Colonic mucosa (tissue), 4 donors: ENCODE data around the gene F11. TPM values are rescaled to one million over a fixed set of nuclear protein-coding genes. Genes with fewer than 3 reads are reported as not detected.

Source experiments
- DNase-seq: peaks from one replicate; pipeline ENCODE4 v3.0.0-alpha.2; 2020
- H3K27ac ChIP-seq: fragments of 200-600 bp; one replicate; pipeline ENCODE4 v1.8.0; 2021
- H3K27me3 ChIP-seq: fragments of 200-600 bp; one replicate; pipeline ENCODE4 v1.8.0; 2021
- H3K36me3 ChIP-seq: fragments of 200-600 bp; one replicate; pipeline ENCODE4 v1.8.0; 2021
- H3K4me1 ChIP-seq: fragments of 200-600 bp; one replicate; pipeline ENCODE4 v1.8.0; 2021; ENCODE audit warnings: mild to moderate bottlenecking
- H3K4me3 ChIP-seq: fragments of 200-600 bp; one replicate; pipeline ENCODE4 v1.8.0; 2021
- H3K9ac ChIP-seq, 2 donors: one replicate each; pipeline ENCODE4 v1.7.0; 2013; ENCODE audit warnings: control low read depth in 2 of 2, low read depth in 2 of 2, low read length in 2 of 2
- H3K9me3 ChIP-seq: fragments of 200-600 bp; one replicate; pipeline ENCODE4 v1.8.0; 2021
- CTCF ChIP-seq: fragments of 200-600 bp; IDR thresholded peaks from one replicate; pipeline ENCODE4 v1.8.0; 2022; ENCODE audit warnings: antibody characterized with exemption, mild to moderate bottlenecking
- intact Hi-C: fragments of 100-400 bp; cut with DNase I; formaldehyde crosslinking; loops from one replicate; pipeline ENCODE4 v1.14.1; 2022
- total RNA-seq, 2 donors: library from RNA; stranded (reverse); fragmentation: NEBNext Ultra II Directional in 1 of 2; extraction: Animal tissue kit (Norgen Biotek cat#: 25700) in 1 of 2; gene quantifications; one replicate each; pipeline ENCODE4 v1.2.1, GENCODE V29; 2021
- donor health status: healthy.
- donor health status: DM: no; HTN: no; CAD: no.
- donor health status: DM: no; HTN: no; CAD: no.

F11 gene
- total RNA-seq, result under 1 TPM; 0.48 to 0.54 TPM

GRCh38 chr4:186265683-186266652 is at the start of gene F11:
Gene F11, plus strand, starts transcription at chr4:186266189. Its CDS starts 948 bp downstream, at chr4:186267137.
- H3K9me3 ChIP-seq, result no peaks in the 10 kb centered on the region
- no peak for DNase-seq
- intact Hi-C loops, result no loop called here
- H3K4me1 ChIP-seq, result no peaks in the 10 kb centered on the region
- H3K27me3 ChIP-seq, result no peaks in the 10 kb centered on the region
- H3K27ac ChIP-seq, result no peak within 1 kb of the TSS
- H3K4me3 ChIP-seq, result no peak within 1 kb of the TSS
- H3K9ac ChIP-seq, result no peak within 1 kb of the TSS
- TF ChIP-seq CTCF, result no peak
- no peaks in the 10 kb centered on the region for H3K36me3 ChIP-seq

- DNase-seq, result no peak
- Histone ChIP-seq H3K4me3 (no peak overlapping the region), H3K27ac (no peak overlapping the region), H3K9me3 (no peaks in the 10 kb centered on the region), H3K9ac (no peak overlapping the region), H3K27me3 (no peaks in the 10 kb centered on the region), H3K4me1 (no peaks in the 10 kb centered on the region), H3K36me3 (no peaks in the 10 kb centered on the region)
- TF ChIP-seq CTCF, result no peak
- intact Hi-C loops, result no loop called here
These were observed 49.4 kb upstream of the F11 start for GRCh38 chr4:186216465-186217024.

GRCh38 chr4:186217733-186218293 is 48.2 kb upstream of the F11 start:
- H3K4me1 ChIP-seq, result no peaks in the 10 kb centered on the region
- TF ChIP-seq CTCF, result no peak
- no peaks in the 10 kb centered on the region for H3K36me3 ChIP-seq
- no peak for DNase-seq
- H3K27me3 ChIP-seq, result no peaks in the 10 kb centered on the region
- H3K9me3 ChIP-seq, result no peaks in the 10 kb centered on the region
- H3K4me3 ChIP-seq, result no peak overlapping the region
- intact Hi-C loops, result no loop called here
- H3K27ac ChIP-seq, result no peak overlapping the region
- H3K9ac ChIP-seq, result no peak overlapping the region

- no peak overlapping the region for H3K4me3 ChIP-seq
- H3K9ac ChIP-seq, result no peak overlapping the region
- intact Hi-C loops, result no loop called here
- H3K27me3 ChIP-seq, result no peaks in the 10 kb centered on the region
- H3K36me3 ChIP-seq, result no peaks in the 10 kb centered on the region
- no peaks in the 10 kb centered on the region for H3K9me3 ChIP-seq
- H3K27ac ChIP-seq, result no peak overlapping the region
- H3K4me1 ChIP-seq, result no peaks in the 10 kb centered on the region
- no peak for DNase-seq
- TF ChIP-seq CTCF, result no peak
These were observed 44.4 kb upstream of the F11 start for GRCh38 chr4:186221624-186222023.

- no peak overlapping the region for H3K9ac ChIP-seq
- H3K9me3 ChIP-seq, result no peaks in the 10 kb centered on the region
- H3K36me3 ChIP-seq, result no peaks in the 10 kb centered on the region
- no peak overlapping the region for H3K4me3 ChIP-seq
- DNase-seq, result no peak
- H3K27ac ChIP-seq, result no peak overlapping the region
- no peaks in the 10 kb centered on the region for H3K27me3 ChIP-seq
- TF ChIP-seq CTCF, result no peak
- no peaks in the 10 kb centered on the region for H3K4me1 ChIP-seq
- intact Hi-C loops, result no loop called here
These were observed 40.1 kb upstream of the F11 start for GRCh38 chr4:186225848-186226247.
